ENCODE data around the gene CSNK1G2.

Gene CSNK1G2

DNA sequence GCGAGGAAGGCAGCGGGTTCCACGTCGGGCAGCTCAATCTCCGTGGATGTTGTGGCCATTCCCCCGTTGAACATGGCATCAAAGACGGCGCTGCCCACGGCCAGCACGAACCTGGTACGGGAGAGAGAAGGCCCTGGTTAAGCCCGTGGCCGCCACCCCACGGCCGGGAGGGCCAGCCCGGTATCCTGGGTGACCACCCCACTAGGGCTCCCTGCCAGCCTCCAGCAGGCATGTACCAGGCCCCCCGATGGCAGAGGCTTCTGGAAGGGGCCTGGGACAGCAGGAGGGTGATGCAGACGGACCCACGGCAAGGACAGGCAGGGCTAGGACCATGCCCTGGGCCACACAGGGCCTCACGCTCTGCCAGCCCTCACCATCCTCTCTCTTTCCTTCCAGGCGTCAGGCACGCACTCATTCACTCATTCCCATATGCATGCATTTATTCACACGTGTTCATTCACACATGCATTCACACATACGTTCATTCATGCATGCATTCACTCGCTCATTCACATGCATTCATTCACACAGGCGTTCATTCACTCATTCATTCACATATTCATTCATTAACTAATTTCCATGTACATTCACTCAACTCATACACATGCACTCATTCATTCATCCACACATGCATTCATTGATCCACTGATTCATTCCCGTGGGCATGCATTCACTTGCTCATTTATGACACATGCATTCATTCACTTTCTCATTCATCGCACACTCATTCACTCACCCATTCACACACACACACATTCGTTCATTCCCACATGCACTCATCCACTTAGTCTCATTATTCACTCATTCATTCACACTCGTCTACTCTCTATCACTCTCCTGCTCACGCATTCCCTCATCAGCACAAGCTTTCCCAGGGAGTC is 56.6 kb downstream of the CSNK1G2 start:
- Histone ChIP-seq H3K9me3 (ENCODE audit: low read depth, low read length) (peaks cover 4% of the 10 kb centered on the region; the same call in 1 of the 2 replicates), H3K9ac (ENCODE audit: insufficient read length) (no peak overlapping the region), H3K27ac (no peak overlapping the region), H3K36me3 (ENCODE audit: insufficient read depth, low read length) (peaks cover 32% of the 10 kb centered on the region), H3K4me3 (no peak overlapping the region)
- DNase-seq (ENCODE audit: low read depth, low spot score), result no peak
- 0 out of 2 replicates have a peak, but pooled peaks have one; percentile 11 for TF ChIP-seq POLR2AphosphoS5 (IDR thresholded peaks at IDR 0.05; ENCODE audit: borderline replicate concordance, low read depth, low read length)
- no peak for TF ChIP-seq EZH2 (IDR thresholded peaks at IDR 0.05)

GRCh38 chr19:1998712-1999708 is 58.0 kb downstream of the CSNK1G2 start:
- no peak for DNase-seq (ENCODE audit: low read depth, low spot score)
- Histone ChIP-seq H3K27ac (no peak overlapping the region), H3K9ac (ENCODE audit: insufficient read length) (no peak overlapping the region), H3K36me3 (ENCODE audit: insufficient read depth, low read length) (peaks cover 27% of the 10 kb centered on the region), H3K9me3 (ENCODE audit: low read depth, low read length) (peaks cover 4% of the 10 kb centered on the region; the same call in 1 of the 2 replicates), H3K4me3 (no peak overlapping the region)
- TF ChIP-seq POLR2AphosphoS5 (IDR thresholded peaks at IDR 0.05; ENCODE audit: borderline replicate concordance, low read depth, low read length), result no peak
- no peak for TF ChIP-seq FOXP2 (optimal IDR thresholded peaks at IDR 0.05; ENCODE audit: control extremely low read depth, extremely low read length, insufficient read depth)
- TF ChIP-seq EZH2 (IDR thresholded peaks at IDR 0.05), result no peak

DNA sequence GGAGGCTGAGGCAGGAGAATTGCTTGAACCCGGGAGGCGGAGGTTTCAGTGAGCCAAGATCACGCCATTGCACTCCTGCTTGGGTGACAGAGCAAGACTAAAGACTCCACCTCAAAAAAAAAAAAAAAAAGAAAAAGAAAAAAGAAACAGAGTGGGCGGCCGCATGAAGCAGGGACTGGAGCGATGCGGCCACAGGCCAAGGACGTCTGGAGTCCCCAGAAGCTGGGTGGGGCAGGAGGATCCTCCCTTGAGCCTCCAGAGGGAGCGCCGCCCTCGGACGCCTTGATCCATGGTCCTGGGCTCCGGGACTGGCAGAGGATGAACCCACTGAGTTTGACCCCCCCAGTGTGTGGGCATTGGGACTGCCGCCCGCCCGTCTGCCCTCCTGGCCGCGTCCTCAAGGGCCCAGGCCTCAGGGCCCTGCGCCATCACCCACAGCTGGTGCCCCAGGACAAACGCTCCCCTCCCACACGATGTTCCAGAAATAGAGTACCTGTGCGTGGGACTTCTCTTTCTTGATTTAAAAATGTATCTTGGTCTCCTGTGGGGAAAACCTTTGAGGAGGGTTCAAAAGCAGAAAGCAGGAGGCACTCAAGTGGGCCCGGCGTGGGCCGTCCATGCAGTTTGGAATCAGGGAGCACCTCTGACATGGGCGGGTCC is 59.0 kb downstream of the CSNK1G2 start:
- H3K36me3 ChIP-seq (ENCODE audit: insufficient read depth, low read length), result peaks cover 27% of the 10 kb centered on the region
- DNase-seq (ENCODE audit: low read depth, low spot score), result no peak
- H3K4me3 ChIP-seq, result no peak overlapping the region
- peaks cover 4% of the 10 kb centered on the region; the same call in 1 of the 2 replicates for H3K9me3 ChIP-seq (ENCODE audit: low read depth, low read length)
- no peak for TF ChIP-seq POLR2AphosphoS5 (IDR thresholded peaks at IDR 0.05; ENCODE audit: borderline replicate concordance, low read depth, low read length)
- TF ChIP-seq FOXP2 (optimal IDR thresholded peaks at IDR 0.05; ENCODE audit: control extremely low read depth, extremely low read length, insufficient read depth), result no peak
- TF ChIP-seq EZH2 (IDR thresholded peaks at IDR 0.05), result no peak
- no peak overlapping the region for H3K27ac ChIP-seq
- no peak overlapping the region for H3K9ac ChIP-seq (ENCODE audit: insufficient read length)

DNA sequence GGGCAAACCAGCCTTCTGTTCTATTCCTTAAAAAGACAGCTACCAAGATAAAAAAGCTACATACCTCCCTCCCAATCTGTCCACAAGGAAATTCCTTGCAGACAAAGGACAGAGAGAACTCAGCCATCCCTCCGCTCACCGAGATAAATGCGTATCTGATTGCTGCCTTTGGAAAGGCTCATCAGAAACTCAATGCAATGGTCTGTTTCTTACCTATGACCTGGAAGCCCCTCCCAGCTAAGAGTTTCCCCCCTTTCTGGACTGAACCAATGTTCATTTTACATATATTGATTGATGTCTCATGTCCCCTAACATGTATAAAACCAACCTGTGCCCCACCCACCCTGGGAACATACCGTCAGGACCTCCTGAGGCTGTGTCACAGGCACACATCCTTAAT is 62.9 kb downstream of the CSNK1G2 start:
- Histone ChIP-seq H3K27ac (no peak overlapping the region), H3K9me3 (ENCODE audit: low read depth, low read length) (no peaks in the 10 kb centered on the region), H3K36me3 (ENCODE audit: insufficient read depth, low read length) (peaks cover 4% of the 10 kb centered on the region; the same call in 1 of the 2 replicates), H3K9ac (ENCODE audit: insufficient read length) (no peak overlapping the region), H3K4me3 (no peak overlapping the region)
- DNase-seq (ENCODE audit: low read depth, low spot score), result no peak
- TF ChIP-seq FOXP2 (optimal IDR thresholded peaks at IDR 0.05; ENCODE audit: control extremely low read depth, extremely low read length, insufficient read depth), result no peak
- no peak for TF ChIP-seq POLR2AphosphoS5 (IDR thresholded peaks at IDR 0.05; ENCODE audit: borderline replicate concordance, low read depth, low read length)
- TF ChIP-seq EZH2 (IDR thresholded peaks at IDR 0.05), result no peak

- DNase-seq (ENCODE audit: low read depth, low spot score), result no peak
- TF ChIP-seq FOXP2 (optimal IDR thresholded peaks at IDR 0.05; ENCODE audit: control extremely low read depth, extremely low read length, insufficient read depth) (no peak), EZH2 (IDR thresholded peaks at IDR 0.05) (no peak), POLR2AphosphoS5 (IDR thresholded peaks at IDR 0.05; ENCODE audit: borderline replicate concordance, low read depth, low read length) (no peak)
- Histone ChIP-seq H3K9ac (ENCODE audit: insufficient read length) (no peak overlapping the region), H3K4me3 (no peak overlapping the region), H3K27ac (no peak overlapping the region), H3K9me3 (ENCODE audit: low read depth, low read length) (no peaks in the 10 kb centered on the region), H3K36me3 (ENCODE audit: insufficient read depth, low read length) (no peaks in the 10 kb centered on the region)
These were observed 69.2 kb downstream of the CSNK1G2 start for GRCh38 chr19:2010135-2010668.

DNA sequence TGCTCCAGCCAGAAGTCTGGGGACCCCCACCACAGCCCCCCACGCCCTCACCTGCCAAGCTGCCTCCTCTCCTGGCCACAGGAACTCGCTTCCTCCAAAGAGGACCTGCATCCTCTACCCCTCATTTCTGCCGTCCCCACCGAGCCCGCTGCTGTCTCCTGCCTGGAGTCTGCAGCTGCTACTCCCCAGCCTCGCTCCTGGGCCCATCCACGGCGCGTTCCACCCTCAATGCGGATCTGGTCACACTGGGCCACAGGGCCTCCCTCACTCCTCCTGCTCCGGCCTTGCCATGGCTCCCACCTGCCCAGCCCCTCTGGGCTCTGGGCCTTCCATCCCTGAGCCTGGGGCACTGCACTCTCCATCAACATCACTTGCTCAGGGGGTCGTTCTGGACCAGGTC is 70.2 kb downstream of the CSNK1G2 start:
- Histone ChIP-seq H3K27ac (no peak overlapping the region), H3K4me3 (no peak overlapping the region), H3K9ac (ENCODE audit: insufficient read length) (no peak overlapping the region), H3K36me3 (ENCODE audit: insufficient read depth, low read length) (no peaks in the 10 kb centered on the region), H3K9me3 (ENCODE audit: low read depth, low read length) (no peaks in the 10 kb centered on the region)
- TF ChIP-seq FOXP2 (optimal IDR thresholded peaks at IDR 0.05; ENCODE audit: control extremely low read depth, extremely low read length, insufficient read depth) (no peak), EZH2 (IDR thresholded peaks at IDR 0.05) (no peak), POLR2AphosphoS5 (IDR thresholded peaks at IDR 0.05; ENCODE audit: borderline replicate concordance, low read depth, low read length) (no peak)
- DNase-seq (ENCODE audit: low read depth, low spot score), result no peak

DNA sequence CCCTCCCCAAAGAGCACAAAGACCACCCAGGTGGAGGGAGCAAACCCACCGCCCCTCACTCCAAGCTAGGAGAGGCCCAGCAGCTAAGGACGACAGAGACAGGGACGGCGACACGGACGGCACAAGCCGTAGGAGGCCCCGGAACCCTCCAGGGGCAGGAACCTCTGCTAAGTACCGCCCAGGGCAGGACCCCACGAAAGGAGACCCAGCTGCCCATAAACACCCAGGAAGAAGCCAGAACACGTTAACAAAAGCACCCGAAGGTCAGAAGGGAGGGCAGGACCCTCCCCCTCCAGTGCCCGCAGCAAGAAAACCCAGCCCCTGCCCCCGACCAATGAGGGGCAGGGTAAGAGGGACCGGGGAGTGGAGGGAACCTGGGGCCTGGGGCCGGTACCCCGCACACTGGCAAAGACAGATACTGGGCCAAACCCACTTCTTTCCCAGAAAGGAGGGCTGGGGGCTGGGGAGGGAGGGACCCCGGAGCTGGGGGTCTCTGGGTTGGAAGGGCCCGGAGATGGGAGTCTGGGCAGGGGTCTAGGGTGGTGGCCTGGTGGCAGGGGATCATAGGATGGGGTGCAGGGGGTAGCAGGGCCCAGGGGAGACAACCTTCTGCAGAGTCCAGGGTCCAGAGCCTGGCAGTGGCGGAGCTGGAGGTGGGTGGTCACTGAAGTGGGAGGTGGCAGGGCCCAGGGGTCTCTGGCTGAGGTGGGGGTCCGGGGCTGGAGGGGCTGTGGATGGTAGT is 72.1 kb downstream of the CSNK1G2 start:
- Histone ChIP-seq H3K4me3 (no peak overlapping the region), H3K36me3 (ENCODE audit: insufficient read depth, low read length) (no peaks in the 10 kb centered on the region), H3K27ac (no peak overlapping the region), H3K9me3 (ENCODE audit: low read depth, low read length) (no peaks in the 10 kb centered on the region), H3K9ac (ENCODE audit: insufficient read length) (no peak overlapping the region)
- no peak for DNase-seq (ENCODE audit: low read depth, low spot score)
- TF ChIP-seq FOXP2 (optimal IDR thresholded peaks at IDR 0.05; ENCODE audit: control extremely low read depth, extremely low read length, insufficient read depth) (no peak), POLR2AphosphoS5 (IDR thresholded peaks at IDR 0.05; ENCODE audit: borderline replicate concordance, low read depth, low read length) (no peak)

Measured in SK-N-MC (cell line).